Measurements from ENCODE around the gene NPAS3. TPM values are rescaled to one million over a fixed set of nuclear protein-coding genes. Genes with fewer than 3 reads are reported as not detected.

Gene NPAS3
- total and polyA plus RNA-seq, 2 donors (not counting 3 experiments of a cell fraction or from before 2014, with no cell fraction given): 0.10 to 0.13 TPM

DNA sequence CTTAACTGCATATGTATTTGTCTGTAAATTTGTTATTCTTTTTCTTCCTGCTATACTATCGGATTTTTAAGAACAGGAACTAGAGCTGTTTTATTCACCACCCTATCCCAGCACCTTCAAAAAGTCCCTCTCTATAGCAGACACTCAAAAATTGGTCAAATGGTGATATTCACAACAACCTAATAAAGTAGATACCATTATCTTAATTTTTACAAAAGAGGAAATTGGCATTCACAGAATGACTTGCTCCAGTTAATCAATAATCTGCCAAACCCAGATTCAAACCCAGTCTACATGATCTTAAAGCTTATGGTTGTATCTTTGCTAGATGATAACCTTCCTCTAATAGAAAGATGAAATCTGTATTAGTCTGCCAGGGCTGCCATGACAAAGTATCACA lies 585.6 kb downstream of the NPAS3 start:
- no peak for DNase-seq (ENCODE audit: low read depth, low spot score)
- CTCF ChIA-PET: interaction anchor here (1.1 kb wide), 1 partner anchor 39 kb away, joined by 3 read pairs; no protein-coding TSS in a partner anchor
- peaks cover 26% of the 10 kb centered on the region for H3K4me1 ChIP-seq (ENCODE audit: control insufficient read depth, extremely low read depth, insufficient read depth, low read length)
- no peak overlapping the region for H3K4me2 ChIP-seq (ENCODE audit: insufficient read depth, low read length)
- no peak overlapping the region for H3K4me3 ChIP-seq (replicated peaks in 1 of 3; ENCODE audit: insufficient read depth in 1 of 3, low read depth in 1 of 3, low read length in 3 of 3)
- dilution Hi-C loops (cut with MboI; ENCODE audit: extremely low pct_ligation_motif_present, low sequenced_read_pairs): no loop called here
- no peak overlapping the region for H3K9ac ChIP-seq (replicated peaks; ENCODE audit: extremely low read depth, insufficient read depth, low read length)
- BruUV-seq (replicated peaks): no TSS peak
- FAIRE-seq: no peak
- H4K20me1 ChIP-seq (replicated peaks; ENCODE audit: control insufficient read depth, extremely low read depth, insufficient read depth, low read length): no peaks in the 10 kb centered on the region
- H3K27me3 ChIP-seq (ENCODE audit: control insufficient read depth in 2 of 2, insufficient read depth in 2 of 2, low read length in 2 of 2): no peaks in the 10 kb centered on the region
- TF ChIP-seq POLR2A (IDR thresholded peaks at IDR 0.05; ENCODE audit: low read depth, low read length) (no peak), POLR2AphosphoS5 (IDR thresholded peaks at IDR 0.05; ENCODE audit: insufficient read depth, low read depth, low read length) (no peak), MYC (IDR thresholded peaks at IDR 0.05; ENCODE audit: low read depth, low read length) (no peak), EZH2 (IDR thresholded peaks at IDR 0.05; ENCODE audit: borderline replicate concordance, low read depth, low read length, severe bottlenecking) (no peak), JUN (IDR thresholded peaks at IDR 0.05; ENCODE audit: borderline replicate concordance, insufficient read depth, insufficient read length, low read depth) (no peak), GATA2 (IDR thresholded peaks at IDR 0.05; ENCODE audit: insufficient read depth, insufficient read length, low read depth, low read length) (no peak), CTCF (IDR thresholded peaks at IDR 0.05; ENCODE audit: extremely low read depth in 1 of 2, insufficient read depth in 1 of 2, low read depth in 1 of 2, low read length in 2 of 2) (no peak), FOS (IDR thresholded peaks at IDR 0.05; ENCODE audit: borderline replicate concordance, insufficient read depth, low read length) (no peak)
- TF ChIP-seq, protein P1, sequence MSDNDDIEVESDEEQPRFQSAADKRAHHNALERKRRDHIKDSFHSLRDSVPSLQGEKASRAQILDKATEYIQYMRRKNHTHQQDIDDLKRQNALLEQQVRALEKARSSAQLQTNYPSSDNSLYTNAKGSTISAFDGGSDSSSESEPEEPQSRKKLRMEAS (IDR thresholded peaks at IDR 0.05; ENCODE audit: insufficient read depth, insufficient read length): no peak
- POLR2A ChIA-PET: no interaction called here
- no peak overlapping the region for H3K27ac ChIP-seq (ENCODE audit: insufficient read depth, low read depth, low read length)
- no peaks in the 10 kb centered on the region for H3K9me1 ChIP-seq (replicated peaks; ENCODE audit: control insufficient read depth, extremely low read depth, insufficient read depth, low read length)
- H3K36me3 ChIP-seq (ENCODE audit: control insufficient read depth in 2 of 2, extremely low read depth in 1 of 2, insufficient read depth in 2 of 2, low read length in 2 of 2): no peaks in the 10 kb centered on the region
- intact Hi-C loops (cut with micrococcal nuclease): no loop called here
- no peaks in the 10 kb centered on the region for H3K79me2 ChIP-seq (ENCODE audit: control insufficient read depth, insufficient read depth, low read length)
- no peaks in the 10 kb centered on the region for H3K9me3 ChIP-seq (replicated peaks; ENCODE audit: control insufficient read depth, insufficient read depth, low read length)
- no peak overlapping the region for H2AFZ ChIP-seq (ENCODE audit: low read depth, low read length)

Data from endothelial cell of umbilical vein (primary cell).